Neuronal stem cell (in vitro differentiated cells): ENCODE results near the gene CMYA5.
"Not testable (repeated sequence)": the region's sequence is repeated elsewhere in the genome, so short reads cannot be mapped to it uniquely, and the experiment has no call there.

Experiments used
- DNase-seq: peaks from one replicate; pipeline ENCODE4 v3.0.0-alpha.2; 2013; ENCODE audit warnings: low spot score
- H2AFZ ChIP-seq: one replicate; pipeline ENCODE4 v1.6.1; 2013; ENCODE audit warnings: mild to moderate bottlenecking, low read length, inconsistent platforms
- H2AK5ac ChIP-seq: 2 replicates; pipeline ENCODE4 v1.6.1; 2013; ENCODE audit warnings: low read depth, mild to moderate bottlenecking, inconsistent platforms, low read length, moderate library complexity, mixed read lengths
- H2BK120ac ChIP-seq: 2 replicates; pipeline ENCODE4 v1.6.1; 2013; ENCODE audit warnings: low read depth, mild to moderate bottlenecking, inconsistent platforms, low read length, moderate library complexity, mixed read lengths
- H2BK12ac ChIP-seq: one replicate; pipeline ENCODE4 v1.6.1; 2013; ENCODE audit warnings: low read length, inconsistent platforms
- H2BK15ac ChIP-seq: 2 replicates; pipeline ENCODE4 v1.6.1; 2013; ENCODE audit warnings: mild to moderate bottlenecking, low read length, inconsistent platforms, mixed read lengths
- H2BK5ac ChIP-seq: one replicate; pipeline ENCODE4 v1.6.1; 2013; ENCODE audit warnings: inconsistent platforms, mild to moderate bottlenecking, low read length, moderate library complexity
- H3K14ac ChIP-seq: one replicate; pipeline ENCODE4 v1.6.1; 2013; ENCODE audit warnings: low read length, inconsistent platforms
- H3K18ac ChIP-seq: 2 replicates; pipeline ENCODE4 v1.6.1; 2013; ENCODE audit warnings: low read length, inconsistent platforms
- H3K23ac ChIP-seq: 2 replicates; pipeline ENCODE4 v1.6.1; 2013; ENCODE audit warnings: low read depth, mild to moderate bottlenecking, mixed read lengths, low read length, inconsistent platforms; ENCODE audit not compliant: poor library complexity
- H3K27ac ChIP-seq: replicated peaks from 3 replicates; pipeline ENCODE4 v1.5.1; 2013; ENCODE audit warnings: low read length, inconsistent platforms
- H3K27me3 ChIP-seq, 3 experiments: 2 replicates each; pipeline ENCODE4 v1.6.1; 2013; ENCODE audit warnings: low read length in 3 of 3, mild to moderate bottlenecking in 2 of 3, inconsistent platforms in 1 of 3, low read depth in 1 of 3, mixed read lengths in 1 of 3, moderate library complexity in 1 of 3; ENCODE audit not compliant: control insufficient read depth in 3 of 3, insufficient read depth in 3 of 3
- H3K36me3 ChIP-seq, 2 donors: replicated peaks in 1 of 2; 2 replicates each; pipeline ENCODE4 v1.6.1; 2013; ENCODE audit warnings: low read length in 2 of 2; ENCODE audit not compliant: control insufficient read depth in 2 of 2, insufficient read depth in 2 of 2
- H3K4ac ChIP-seq: 2 replicates; pipeline ENCODE4 v1.6.1; 2013; ENCODE audit warnings: inconsistent platforms, mild to moderate bottlenecking, low read length, moderate library complexity
- H3K4me1 ChIP-seq, 2 donors: 1 replicate in 1 of 2; 2 replicates in 1 of 2; pipeline ENCODE4 v1.6.1; 2013; ENCODE audit warnings: low read length in 2 of 2, low read depth in 1 of 2; ENCODE audit not compliant: control insufficient read depth in 2 of 2, insufficient read depth in 1 of 2
- H3K4me2 ChIP-seq: one replicate; pipeline ENCODE4 v1.6.1; 2013; ENCODE audit warnings: mild to moderate bottlenecking, low read length, inconsistent platforms; ENCODE audit not compliant: insufficient read depth, poor library complexity, severe bottlenecking
- H3K4me3 ChIP-seq, 2 donors: 2 replicates each; pipeline ENCODE4 v1.5.1; 2013; ENCODE audit warnings: low read length in 2 of 2, mild to moderate bottlenecking in 2 of 2, inconsistent platforms in 1 of 2, moderate library complexity in 1 of 2
- H3K79me1 ChIP-seq: one replicate; pipeline ENCODE4 v1.6.1; 2013; ENCODE audit warnings: low read depth, mild to moderate bottlenecking, inconsistent platforms, low read length, moderate library complexity
- H3K9ac ChIP-seq: one replicate; pipeline ENCODE4 v1.6.1; 2013; ENCODE audit warnings: mild to moderate bottlenecking, low read depth, low read length, inconsistent platforms; ENCODE audit not compliant: poor library complexity
- H3K9me3 ChIP-seq, 2 donors: replicated peaks in 1 of 2; 2 replicates each; pipeline versions ENCODE3 to v1.6.1; 2013; ENCODE audit warnings: low read length in 2 of 2, mild to moderate bottlenecking in 2 of 2, inconsistent platforms in 1 of 2, low read depth in 1 of 2, mixed read lengths in 1 of 2, moderate library complexity in 1 of 2; ENCODE audit not compliant: control insufficient read depth in 2 of 2, insufficient read depth in 1 of 2
- H4K8ac ChIP-seq: one replicate; pipeline ENCODE4 v1.6.1; 2013; ENCODE audit warnings: low read depth, mild to moderate bottlenecking, inconsistent platforms, low read length, moderate library complexity
- H4K91ac ChIP-seq: one replicate; pipeline ENCODE4 v1.6.1; 2013; ENCODE audit warnings: low read length, low read depth, mild to moderate bottlenecking, inconsistent platforms; ENCODE audit not compliant: poor library complexity
- WGBS, 2 donors: extraction: QIAGEN DNeasy Blood & Tissue Kit; methylation state at CpG; one replicate each; pipeline ENCODE4 v1.1.7; 2013; ENCODE audit warnings: missing lambda C conversion rate in 2 of 2, mixed read lengths in 1 of 2; ENCODE audit not compliant: insufficient read length in 2 of 2, insufficient replicate concordance in 1 of 2; ENCODE audit errors: extremely low coverage in 2 of 2; 5-methylcytosine and 5-hydroxymethylcytosine counted together

Gene CMYA5

DNA sequence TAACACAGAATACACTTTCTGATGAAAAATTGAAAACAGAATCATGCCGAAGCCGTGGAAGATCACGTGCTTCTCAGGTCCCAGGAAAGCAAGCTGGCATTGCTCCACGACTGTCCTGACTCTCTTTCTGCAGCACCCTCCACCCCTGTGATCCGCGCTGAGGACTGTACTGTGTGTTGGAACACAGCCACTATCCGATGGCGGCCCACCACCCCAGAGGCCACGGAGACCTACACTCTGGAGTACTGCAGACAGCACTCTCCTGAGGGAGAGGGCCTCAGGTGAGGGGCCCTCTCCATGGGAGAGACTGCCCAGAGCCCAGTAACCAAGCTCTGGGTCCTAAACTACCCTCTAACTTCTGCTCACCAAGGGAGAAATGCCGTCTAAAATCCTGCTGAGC, 73.3 kb downstream of the CMYA5 start:
- H3K18ac ChIP-seq, result peak overlapping the region; percentile 64
- H3K79me1 ChIP-seq, result peaks cover 1% of the 10 kb centered on the region
- no peak overlapping the region for H4K8ac ChIP-seq
- H2AFZ ChIP-seq, result no peak overlapping the region
- H3K4me1 ChIP-seq, result no peaks in the 10 kb centered on the region
- WGBS, 2 donors, result no CpG with 5 or more reads among the region's 10 CpGs
- no peak overlapping the region for H3K23ac ChIP-seq
- H3K9me3 ChIP-seq, result no peaks in the 10 kb centered on the region
- H3K27ac ChIP-seq, result no peak overlapping the region
- H3K14ac ChIP-seq, result peak overlapping the region; percentile 89
- no peak overlapping the region for H2BK15ac ChIP-seq
- no peak overlapping the region for H3K4ac ChIP-seq
- no peak overlapping the region for H3K4me3 ChIP-seq
- no peak for DNase-seq
- no peak overlapping the region for H2AK5ac ChIP-seq
- peaks cover 0 to 5% (median 0%) of the 10 kb centered on the region in 3 experiments for H3K27me3 ChIP-seq
- H2BK120ac ChIP-seq, result no peak overlapping the region
- H3K9ac ChIP-seq, result no peak overlapping the region
- H4K91ac ChIP-seq, result no peak overlapping the region
- no peaks in the 10 kb centered on the region for H3K36me3 ChIP-seq
- H2BK5ac ChIP-seq, result no peak overlapping the region
- H2BK12ac ChIP-seq, result no peak overlapping the region
- H3K4me2 ChIP-seq, result no peak overlapping the region

DNA sequence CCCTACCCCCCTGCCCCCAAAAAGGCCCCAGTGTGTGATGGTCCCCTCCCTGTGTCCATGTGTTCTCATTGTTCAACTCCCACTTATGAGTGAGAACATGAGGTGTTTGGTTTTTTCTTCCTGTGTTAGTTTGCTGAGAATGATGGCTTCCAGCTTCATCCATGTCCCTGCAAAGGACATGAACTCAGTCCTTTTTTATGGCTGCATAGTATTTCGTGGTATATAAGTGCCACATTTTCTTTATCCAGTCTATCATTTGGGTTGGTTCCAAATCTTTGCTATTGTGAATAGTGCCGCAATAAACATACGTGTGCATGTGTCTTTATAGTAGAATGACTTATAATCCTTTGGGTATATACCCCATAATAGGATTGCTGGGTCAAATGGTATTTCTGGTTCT, 74.5 kb downstream of the CMYA5 start:
- no CpG with 5 or more reads among the region's 3 CpGs for WGBS, 2 donors
- not testable (repeated sequence) for H3K79me1 ChIP-seq, H4K8ac ChIP-seq, H3K14ac ChIP-seq, H2BK15ac ChIP-seq, H2BK12ac ChIP-seq, H3K9me3 ChIP-seq, H3K4me1 ChIP-seq, H2AFZ ChIP-seq, H4K91ac ChIP-seq, H3K4ac ChIP-seq, H3K27ac ChIP-seq, H3K23ac ChIP-seq, H2BK5ac ChIP-seq, H2BK120ac ChIP-seq, H3K9ac ChIP-seq, H3K36me3 ChIP-seq, H3K18ac ChIP-seq, DNase-seq, H2AK5ac ChIP-seq, H3K4me3 ChIP-seq, H3K27me3 ChIP-seq, H3K4me2 ChIP-seq

DNA sequence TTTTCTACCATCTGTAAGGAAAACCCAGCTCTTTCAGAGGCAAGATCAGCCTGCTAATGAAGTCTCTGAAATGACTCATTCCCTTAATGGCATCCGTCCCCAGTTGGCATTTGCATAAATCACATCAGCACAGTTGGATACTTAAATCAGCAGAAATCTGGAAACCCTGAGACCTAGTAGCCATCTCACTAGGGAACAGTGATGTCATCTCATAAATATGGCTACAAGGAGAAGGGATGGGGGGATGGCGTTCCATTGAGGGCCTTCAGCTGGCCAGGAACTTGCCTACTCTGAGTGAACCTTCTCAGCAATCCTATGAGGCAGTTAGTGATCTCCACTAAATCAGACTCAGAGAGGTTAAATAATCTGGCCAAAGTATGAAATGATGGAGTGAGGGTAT, 81.8 kb downstream of the CMYA5 start:
- H3K4ac ChIP-seq, result no peak overlapping the region
- no peak for DNase-seq
- H3K9ac ChIP-seq, result no peak overlapping the region
- peaks cover 0 to 4% of the 10 kb centered on the region in 2 donors for H3K4me1 ChIP-seq
- no peak overlapping the region for H2AFZ ChIP-seq
- no peak overlapping the region for H2BK120ac ChIP-seq
- no peaks in the 10 kb centered on the region for H3K27me3 ChIP-seq
- no peak overlapping the region for H2AK5ac ChIP-seq
- no peak overlapping the region for H3K14ac ChIP-seq
- H2BK5ac ChIP-seq, result no peak overlapping the region
- no peak overlapping the region for H3K27ac ChIP-seq
- H3K9me3 ChIP-seq, result no peaks in the 10 kb centered on the region
- H2BK15ac ChIP-seq, result no peak overlapping the region
- no peak overlapping the region for H3K18ac ChIP-seq
- H3K36me3 ChIP-seq, result no peaks in the 10 kb centered on the region
- no CpG with 5 or more reads among the region's 2 CpGs for WGBS, 2 donors
- no peak overlapping the region for H3K4me3 ChIP-seq
- H4K91ac ChIP-seq, result no peak overlapping the region
- no peak overlapping the region for H4K8ac ChIP-seq
- H3K4me2 ChIP-seq, result no peak overlapping the region
- H3K23ac ChIP-seq, result no peak overlapping the region
- H2BK12ac ChIP-seq, result no peak overlapping the region
- no peaks in the 10 kb centered on the region for H3K79me1 ChIP-seq

DNA sequence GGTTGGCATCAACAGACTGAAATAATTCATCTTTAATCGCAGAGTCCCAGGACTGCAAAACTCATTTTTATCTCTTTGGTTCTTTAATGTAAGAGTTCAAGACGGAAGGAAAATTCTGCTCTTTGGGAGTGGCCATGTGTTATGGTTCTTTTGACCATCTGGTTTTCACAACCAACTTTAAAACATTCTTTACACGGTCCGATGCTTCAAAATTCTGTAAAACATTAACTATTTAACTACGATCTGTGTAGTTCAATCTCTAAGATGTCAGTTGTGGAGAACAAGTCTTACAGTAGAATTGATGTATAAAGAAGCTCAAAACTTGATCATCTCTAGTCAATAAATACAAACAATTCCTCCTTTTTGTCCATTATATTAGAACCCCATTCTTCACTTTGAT, 83.0 kb downstream of the CMYA5 start:
- no peak overlapping the region for H3K23ac ChIP-seq
- H3K79me1 ChIP-seq, result no peaks in the 10 kb centered on the region
- no peak overlapping the region for H3K9ac ChIP-seq
- no peak overlapping the region for H2BK15ac ChIP-seq
- H4K91ac ChIP-seq, result no peak overlapping the region
- no peak overlapping the region for H2AK5ac ChIP-seq
- H3K36me3 ChIP-seq, result no peaks in the 10 kb centered on the region
- H3K9me3 ChIP-seq, result no peaks in the 10 kb centered on the region
- H2BK5ac ChIP-seq, result no peak overlapping the region
- H3K27me3 ChIP-seq, result no peaks in the 10 kb centered on the region
- H3K4me3 ChIP-seq, result no peak overlapping the region
- no peak overlapping the region for H2BK120ac ChIP-seq
- H3K27ac ChIP-seq, result no peak overlapping the region
- no peak overlapping the region for H3K4me2 ChIP-seq
- H3K4ac ChIP-seq, result no peak overlapping the region
- no peak overlapping the region for H2AFZ ChIP-seq
- peaks cover 0 to 4% of the 10 kb centered on the region in 2 donors for H3K4me1 ChIP-seq
- no peak overlapping the region for H3K18ac ChIP-seq
- H2BK12ac ChIP-seq, result no peak overlapping the region
- H3K14ac ChIP-seq, result no peak overlapping the region
- no CpG with 5 or more reads among the region's 5 CpGs for WGBS, 2 donors
- DNase-seq, result no peak
- H4K8ac ChIP-seq, result no peak overlapping the region
